ENCODE results near the gene MLC1.
"Not testable (repeated sequence)": the region's sequence is repeated elsewhere in the genome, so short reads cannot be mapped to it uniquely, and the experiment has no call there.

The MLC1 gene

DNA sequence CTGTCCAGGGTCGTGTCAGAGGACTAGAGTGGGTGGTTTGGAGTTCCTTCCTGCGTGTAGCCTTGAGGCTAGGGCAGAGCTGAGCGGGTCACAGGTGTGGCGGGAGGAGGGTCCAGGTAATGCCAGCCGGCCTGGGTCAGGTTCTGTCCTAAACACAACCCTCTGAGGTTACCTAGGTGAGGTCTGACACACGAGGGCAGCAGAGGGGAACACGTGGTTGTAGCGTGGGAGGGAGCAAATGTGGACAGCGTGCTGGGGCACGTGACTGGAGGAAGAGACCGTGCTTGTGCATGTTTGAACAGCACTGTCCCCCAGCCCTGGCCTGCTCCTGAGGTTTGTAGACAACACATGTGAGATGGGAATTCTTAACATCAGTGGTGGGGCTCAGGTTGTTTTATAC lies 17.7 kb upstream of the MLC1 start:
- DNase-seq (ENCODE audit: low read depth in 2 of 2): no peak

DNA sequence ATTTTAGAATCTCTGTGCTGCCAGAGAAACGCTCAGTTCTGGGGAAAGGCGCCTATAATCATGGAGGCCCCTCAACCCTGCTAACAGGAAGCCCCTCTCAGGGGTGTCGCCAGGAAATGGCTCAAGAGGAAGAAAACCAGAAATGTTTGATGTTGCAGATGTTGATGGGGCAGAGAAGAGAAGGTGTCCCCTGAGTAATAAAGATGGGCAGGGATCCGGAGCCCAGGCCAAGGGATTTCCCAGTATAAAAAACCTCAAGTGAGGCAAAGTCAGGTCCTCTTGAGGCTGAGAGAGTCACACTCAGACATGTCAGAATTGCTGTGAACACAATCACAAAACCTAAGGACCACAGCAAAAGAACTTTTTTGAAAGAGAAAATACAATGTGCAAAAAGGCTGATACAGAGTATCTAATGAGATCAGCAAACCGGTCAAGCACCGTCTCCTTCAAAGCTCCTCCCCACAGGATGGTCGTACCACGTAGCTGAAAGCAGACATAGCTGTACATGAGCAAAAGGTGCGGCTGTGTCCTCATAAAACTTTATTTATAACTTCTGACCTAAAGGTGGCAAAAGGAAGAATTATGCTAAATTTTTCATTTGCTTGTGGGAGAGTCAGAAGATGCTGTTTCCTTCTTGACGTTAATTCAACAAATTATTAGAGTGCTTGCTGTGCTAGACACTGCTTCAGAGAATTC lies 16.8 kb upstream of the MLC1 start:
- no peak for DNase-seq (ENCODE audit: low read depth in 2 of 2)

DNA sequence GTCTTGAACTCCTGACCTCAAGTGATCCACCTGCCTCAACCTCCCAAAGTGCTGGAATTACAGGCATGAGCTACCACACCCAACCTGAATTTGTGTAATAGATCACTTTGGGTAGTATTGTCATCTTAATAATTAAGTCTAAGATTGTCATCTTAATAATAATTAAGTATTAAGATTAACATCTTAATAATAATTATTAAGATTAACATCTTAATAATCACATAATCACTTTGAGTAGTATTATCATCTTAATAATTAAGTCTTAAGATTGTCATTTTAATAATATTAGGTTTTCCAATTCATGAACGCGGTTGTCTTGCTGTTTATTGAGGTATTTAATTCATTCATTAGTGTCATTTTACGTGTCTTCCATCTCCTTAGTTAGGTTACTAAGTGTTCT lies 12.8 kb upstream of the MLC1 start:
- no peak for DNase-seq (ENCODE audit: low read depth in 2 of 2)

DNA sequence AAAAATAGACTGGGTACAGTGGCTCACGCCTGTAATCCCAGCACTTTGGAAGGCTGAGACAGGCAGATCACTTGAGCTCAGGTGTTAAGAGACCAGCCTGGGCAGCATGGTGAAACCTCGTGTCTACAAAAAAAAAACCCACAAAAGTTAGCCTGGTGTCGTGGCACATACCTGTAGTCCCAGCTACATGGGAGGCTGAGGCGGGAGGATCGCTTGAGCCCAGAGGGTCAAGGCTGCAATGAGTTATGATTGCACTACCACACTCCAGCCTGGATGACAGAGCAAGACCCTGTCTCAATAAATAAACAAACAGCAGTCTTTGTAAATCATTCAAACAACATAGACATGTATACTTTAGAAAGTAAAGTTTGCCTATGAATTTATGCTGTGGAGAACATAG lies 7.1 kb upstream of the MLC1 start:
- DNase-seq (ENCODE audit: low read depth in 2 of 2): no peak

DNA sequence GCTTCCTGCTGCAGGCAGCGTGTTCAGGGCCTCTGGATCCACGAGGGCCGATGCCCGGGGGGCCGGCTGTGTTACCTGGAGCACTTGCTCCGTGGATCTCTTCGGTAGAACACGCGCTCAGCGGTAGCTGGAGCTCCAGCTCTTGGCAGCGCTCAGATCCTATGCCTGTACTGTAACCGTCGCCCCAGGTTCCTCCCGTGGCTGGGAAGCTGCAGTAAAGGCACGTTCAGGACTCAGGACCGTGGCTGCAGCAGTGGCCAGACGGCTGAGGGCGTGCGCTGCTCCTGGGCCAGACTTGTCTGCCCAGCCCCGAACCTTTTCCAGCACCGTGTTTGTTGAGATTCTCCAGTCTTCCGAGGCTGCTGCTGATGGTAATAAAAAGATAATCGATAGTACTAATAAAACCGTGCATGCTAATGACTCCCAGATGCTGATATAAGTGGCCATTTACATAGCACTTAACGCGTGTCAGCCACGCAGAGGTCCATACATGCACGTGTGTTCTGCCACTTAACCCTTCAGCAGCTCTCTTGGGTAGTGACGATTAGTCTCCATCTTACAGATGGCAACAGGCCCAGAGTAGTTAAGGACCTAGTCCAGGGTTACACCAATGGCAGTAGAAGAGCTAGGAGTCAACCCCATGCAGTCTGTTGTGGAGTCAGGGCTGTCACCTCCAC lies 6.0 kb upstream of the MLC1 start:
- DNase-seq (ENCODE audit: low read depth in 2 of 2): no peak

DNA sequence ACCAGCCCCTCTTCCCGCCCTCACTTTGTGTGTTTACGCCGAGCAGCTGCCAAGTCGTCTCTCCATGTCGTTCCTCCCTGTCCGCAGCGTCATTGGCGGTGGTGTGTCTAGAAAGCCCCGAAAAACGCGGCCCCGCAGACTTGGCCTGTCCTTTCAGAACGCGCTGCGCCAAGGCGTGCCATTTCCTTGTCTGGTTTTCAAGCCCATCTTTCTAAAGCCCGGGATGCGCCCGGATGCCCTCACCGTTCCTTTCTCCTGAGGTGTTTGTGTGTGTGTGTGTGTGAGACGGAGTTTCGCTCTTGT lies 5.1 kb upstream of the MLC1 start:
- DNase-seq (ENCODE audit: low read depth in 2 of 2): no peak

DNA sequence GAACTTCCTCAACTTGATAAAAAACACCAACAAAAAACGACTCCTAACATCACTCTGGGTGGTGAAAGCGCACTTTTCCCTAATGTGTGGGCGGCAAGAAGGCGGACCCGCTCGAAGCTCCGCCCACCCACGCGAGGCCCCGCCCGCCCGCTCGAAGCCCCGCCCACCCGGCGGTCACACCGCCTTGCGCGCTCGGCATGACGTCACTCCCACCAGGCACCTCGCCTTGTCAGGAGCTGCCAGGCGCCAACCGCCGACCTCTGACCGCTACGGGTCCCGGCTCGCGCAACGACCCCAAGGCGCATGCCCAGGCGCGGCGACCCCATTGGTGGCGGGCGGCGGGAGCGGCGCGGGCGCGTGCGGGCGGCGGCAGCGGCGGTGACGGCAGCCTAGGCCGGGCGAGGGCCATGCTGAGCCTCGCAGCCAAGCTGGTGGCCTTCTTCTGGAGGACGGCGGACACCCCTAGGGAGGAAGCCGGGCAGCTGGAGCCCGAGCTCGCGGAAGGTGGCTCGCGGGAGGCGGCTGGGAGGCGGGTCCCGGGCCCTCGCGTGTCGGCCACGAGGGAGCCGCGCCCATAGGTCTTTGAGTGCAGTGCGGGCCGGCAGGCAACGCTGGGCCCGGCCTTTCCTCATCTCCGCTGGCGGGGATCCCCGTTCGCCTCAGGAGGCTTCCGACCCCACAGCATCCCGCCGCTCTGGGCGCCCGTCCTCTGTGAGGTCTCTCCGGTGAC lies 4.6 kb upstream of the MLC1 start, which contains the start of gene MOV10L1:
MOV10L1 (plus strand) TSS at position 325 of the 730 bp plus-strand sequence; CDS start at position 408, 83 bp downstream.
- no peak for DNase-seq (ENCODE audit: low read depth in 2 of 2)

DNA sequence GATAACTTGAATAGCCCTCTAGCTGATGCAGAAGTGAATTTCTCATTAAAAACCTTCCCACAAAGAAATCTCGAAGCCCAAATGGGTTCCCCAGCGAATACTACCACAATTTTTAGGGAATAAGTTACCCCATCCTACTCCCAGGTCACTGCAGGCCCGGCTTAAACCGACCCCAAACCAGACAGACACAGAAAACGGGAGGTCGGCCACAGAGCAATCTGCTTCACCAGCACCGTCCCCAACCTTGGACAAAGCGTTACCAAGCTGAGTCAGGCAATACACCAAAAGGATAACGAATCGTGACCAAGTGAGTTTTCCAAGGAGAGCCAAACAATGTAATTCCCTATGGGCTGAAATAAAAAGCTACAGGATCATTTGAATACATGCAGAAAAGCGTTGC lies 4.0 kb upstream of the MLC1 start:
- DNase-seq (ENCODE audit: low read depth in 2 of 2): no peak

DNA sequence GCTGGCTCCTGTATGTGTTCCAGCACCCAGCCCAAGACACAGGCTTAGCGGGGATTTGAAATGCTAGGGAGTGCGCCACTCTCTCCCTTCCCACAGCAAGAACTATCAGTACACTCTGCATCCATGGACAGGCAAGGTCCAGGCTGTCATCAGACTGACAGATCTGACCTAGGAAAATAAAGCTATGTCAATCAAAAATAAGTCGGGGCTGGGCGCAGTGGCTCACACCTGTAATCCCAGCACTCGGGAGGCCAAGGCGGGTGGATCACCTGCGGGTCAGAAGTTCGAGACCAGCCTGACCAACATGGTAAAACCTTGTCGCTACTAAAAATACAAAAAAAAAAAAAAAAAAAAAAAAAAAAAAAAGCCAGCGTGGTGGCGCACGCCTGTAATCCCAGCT lies 2.9 kb upstream of the MLC1 start:
- no peak for DNase-seq (ENCODE audit: low read depth in 2 of 2)

DNA sequence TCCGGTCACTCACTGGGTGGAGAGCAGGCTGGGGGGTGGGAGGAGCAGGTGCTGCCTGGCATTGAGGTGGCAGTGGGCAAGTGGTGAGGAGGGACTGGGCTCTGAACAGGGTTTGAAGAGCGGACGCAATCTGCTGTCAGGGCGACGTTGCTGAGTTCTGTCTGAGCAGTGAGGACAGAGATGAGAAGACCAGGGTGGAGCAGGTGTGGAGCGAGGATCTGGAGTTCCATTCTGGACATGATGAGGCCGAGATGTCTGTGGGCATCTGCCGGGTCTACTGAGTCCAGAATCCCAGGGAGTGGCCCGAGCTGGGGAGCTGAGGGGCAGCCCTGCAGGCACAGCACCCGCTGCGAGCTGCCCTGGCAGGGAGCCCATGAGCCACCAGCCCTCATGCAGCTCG lies 2.4 kb upstream of the MLC1 start:
- no peak for DNase-seq (ENCODE audit: low read depth in 2 of 2)

DNA sequence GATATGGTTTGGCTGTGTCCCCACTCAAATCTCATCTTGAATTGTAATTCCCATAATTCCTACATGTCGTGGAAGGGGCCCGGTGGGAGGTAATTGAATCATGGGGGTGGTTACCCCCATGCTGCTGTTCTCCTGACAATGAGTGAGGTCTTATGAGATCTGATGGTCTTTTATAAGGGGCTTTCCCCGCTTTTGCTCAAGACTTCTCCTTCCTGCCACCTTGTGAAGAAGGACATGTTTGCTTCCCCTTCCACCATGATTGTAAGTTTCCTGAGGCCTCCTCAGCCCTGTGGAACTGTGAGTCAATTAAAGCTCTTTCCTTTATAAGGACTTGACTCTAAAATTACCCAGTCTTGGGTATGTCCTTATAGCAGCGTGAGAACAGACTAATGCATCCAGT lies 1.7 kb upstream of the MLC1 start:
- DNase-seq (ENCODE audit: low read depth in 2 of 2): not testable (repeated sequence)

DNA sequence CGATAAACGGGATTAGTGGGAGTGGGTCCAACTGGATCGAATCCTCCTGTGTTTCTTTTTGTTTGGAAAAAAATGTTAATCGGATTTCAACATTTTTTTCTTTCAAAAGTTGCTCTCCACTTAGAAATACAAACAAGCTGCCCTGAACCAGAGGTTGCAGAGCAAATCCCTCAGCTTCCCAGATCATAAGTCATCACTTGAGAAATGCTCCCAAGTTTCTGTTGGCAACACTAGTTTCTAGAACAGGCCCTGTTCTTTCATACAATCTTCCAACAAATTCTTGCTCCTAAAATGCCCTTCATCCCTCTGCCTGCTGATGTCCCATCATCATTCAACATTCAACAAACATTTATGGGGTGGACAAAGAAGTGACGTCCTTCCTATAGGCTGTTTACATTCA lies 1.3 kb upstream of the MLC1 start:
- DNase-seq (ENCODE audit: low read depth in 2 of 2): no peak

DNA sequence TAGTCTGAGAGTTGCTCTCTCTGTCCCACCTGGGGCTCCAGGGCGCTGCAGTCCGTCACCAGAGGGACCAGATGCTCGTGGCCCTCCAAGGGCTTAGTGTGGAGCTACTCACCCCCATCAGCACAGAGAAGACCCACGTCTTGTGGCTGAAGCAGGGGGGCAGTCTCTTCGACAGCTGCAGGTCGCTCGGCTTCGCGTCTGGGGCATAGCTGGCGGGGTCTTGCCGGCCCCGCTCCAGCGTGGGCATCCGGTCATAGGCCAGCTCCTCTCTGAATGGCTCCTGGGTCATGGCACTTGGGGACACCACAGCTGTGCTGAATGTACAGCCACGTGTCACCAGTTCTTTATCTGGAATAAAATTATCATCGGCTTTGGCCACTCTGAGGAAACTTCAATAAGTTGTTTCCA lies 608 bp downstream of the MLC1 start:
- DNase-seq (ENCODE audit: low read depth in 2 of 2): no peak

DNA sequence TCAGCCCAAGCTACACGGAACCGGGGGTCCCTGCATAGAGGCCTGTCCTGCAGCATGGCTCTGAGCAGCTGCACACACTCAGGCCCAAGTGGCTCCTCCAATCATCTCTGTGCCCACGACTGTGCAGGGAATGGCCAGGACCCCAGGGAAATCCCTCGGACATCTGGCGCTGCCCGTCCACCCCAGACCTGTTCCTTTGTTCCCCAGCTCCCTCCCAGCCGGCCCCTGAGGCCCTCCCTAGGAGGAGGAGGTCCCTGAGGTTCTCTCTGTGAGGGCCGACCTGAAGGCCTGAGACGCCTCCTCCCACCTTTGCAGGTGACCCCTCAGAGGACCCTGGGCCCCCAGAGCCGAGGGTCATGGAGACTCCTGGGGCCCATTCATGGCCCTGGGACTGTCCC lies 1.1 kb downstream of the MLC1 start:
- DNase-seq (ENCODE audit: low read depth in 2 of 2): no peak

DNA sequence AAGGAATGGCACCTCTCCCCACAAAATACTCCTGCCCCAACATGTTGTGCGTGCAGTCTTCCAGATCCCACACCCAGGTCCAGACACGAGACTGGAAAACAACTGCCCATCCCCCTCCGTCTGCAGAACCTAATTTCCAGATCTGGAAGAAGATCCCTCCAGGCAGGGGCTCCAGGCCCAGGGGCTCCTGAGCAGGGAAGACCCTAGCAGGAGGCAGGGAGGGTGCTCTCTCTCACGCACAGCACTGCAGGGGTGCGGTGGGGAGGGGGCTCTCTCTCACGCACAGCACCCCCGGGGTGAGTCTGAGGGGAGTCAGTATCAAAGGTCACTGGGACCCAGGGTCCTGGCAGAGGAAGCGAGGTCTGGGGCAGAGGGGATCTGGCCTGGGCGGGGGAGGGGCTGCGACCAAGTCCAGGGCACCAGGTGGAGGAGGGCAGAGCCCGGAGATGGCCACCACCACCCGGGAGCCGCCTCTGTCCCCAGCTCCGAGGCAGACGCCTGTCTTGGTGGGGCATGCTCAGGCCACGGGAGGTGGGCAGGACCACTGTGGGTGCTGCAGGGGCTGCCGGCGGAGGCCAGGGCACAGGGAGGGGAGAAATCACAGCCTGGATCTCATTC lies 1.7 kb downstream of the MLC1 start:
- no peak for DNase-seq (ENCODE audit: low read depth in 2 of 2)

DNA sequence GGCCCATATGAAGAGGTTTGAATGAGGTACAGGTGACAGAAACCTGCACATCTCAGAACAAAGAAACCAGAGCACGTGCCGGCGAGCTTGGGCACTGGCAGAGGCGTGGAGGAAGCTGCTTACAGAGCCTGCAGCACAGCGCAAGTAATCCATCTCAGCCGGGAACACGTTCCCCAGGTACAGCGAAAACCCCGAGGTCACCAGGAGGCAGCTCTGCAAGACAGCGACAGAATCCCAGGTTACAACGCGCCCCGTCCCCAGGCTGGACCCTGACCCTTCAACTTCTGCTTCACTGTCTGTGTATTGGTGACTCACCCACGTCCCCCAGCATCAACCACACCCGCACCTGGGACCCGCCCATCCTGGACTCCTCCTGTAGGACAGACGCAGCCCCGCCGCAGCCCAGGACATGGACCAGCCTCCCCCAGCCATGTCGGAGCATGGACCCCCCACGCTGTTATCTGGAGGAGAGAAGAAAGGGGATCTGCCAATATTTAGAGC lies 2.2 kb downstream of the MLC1 start:
- DNase-seq (ENCODE audit: low read depth in 2 of 2): no peak

DNA sequence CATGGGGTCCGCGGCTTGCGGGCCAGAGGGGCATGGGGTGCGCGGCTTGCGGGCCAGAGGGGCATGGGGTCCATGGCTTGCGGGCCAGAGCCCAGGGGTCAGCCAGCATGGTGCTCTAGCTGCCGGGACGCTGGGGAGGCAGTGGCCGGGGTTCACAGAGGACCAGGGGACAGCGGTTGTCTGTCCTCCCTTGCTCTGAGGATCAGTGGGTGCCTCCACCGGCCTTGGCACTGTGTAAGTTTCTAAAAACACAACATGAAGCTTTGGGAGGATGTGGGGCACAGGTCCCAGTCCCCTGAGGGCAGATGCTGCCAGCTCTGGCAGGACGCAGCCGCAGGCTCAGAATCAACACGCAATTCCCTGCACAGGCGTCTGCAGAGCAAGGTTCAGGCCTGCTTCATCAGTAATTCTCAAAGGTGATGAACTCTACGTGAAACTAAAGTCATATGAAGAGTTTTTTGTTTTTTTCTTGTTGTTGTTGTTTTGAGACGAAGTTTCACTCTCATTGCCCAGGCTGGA lies 3.0 kb downstream of the MLC1 start:
- no peak for DNase-seq (ENCODE audit: low read depth in 2 of 2)

DNA sequence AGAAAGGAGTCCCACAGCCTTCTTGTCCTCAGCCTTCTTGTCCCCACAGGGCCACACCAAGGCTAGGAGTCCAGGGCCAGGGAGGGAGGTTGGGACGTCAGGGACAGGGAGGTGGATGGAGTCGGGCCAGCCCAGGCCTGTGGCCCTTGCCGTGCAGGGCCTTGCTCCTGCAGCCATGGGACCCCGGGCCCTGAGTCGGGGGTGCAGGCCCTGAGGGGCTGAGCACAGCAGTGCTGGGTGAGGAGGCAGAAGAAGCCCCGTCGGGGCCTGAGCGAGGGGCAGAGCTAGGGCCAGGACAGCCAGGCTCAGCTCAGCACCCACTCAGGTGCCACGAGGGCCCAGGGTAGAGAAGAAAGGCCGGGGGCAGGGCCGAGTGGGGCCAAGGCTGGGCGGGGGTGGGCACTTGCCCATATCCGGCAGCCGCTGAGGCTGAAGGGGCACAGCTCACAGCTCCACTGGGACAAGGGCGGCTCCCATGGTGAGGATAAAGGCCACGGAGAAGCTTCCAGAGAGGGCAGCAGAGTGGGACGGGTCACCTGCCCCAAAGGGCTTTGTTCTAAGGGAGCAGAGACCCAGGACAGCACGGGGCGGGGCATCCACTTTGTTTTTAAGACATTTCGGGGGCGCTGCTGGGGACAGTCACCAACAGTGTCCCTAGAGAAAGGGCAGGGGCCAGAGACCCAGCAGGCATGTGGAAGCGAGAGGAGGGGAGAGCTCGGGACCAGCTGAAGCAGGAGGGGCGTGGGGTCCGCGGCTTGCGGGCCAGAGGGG lies 3.6 kb downstream of the MLC1 start:
- no peak for DNase-seq (ENCODE audit: low read depth in 2 of 2)

DNA sequence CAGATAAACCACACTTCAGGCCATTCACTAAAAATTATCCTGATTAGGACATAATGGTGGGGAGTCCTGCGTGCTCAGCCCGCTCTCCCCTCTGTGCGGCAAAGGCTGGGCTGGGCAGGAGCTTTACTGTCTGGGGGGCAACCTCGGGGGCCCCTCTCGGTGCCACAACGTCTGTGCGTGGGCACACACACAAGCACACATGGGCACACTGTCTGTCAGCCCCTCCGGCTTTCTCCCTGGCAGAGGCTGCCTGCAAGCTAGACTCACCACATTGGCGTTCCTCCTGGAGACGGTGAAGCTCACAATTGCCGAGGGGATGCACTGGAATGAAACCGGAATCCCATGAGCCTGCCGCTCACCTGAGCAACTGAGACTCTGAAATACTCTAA lies 5.2 kb downstream of the MLC1 start:
- no peak for DNase-seq (ENCODE audit: low read depth in 2 of 2)

DNA sequence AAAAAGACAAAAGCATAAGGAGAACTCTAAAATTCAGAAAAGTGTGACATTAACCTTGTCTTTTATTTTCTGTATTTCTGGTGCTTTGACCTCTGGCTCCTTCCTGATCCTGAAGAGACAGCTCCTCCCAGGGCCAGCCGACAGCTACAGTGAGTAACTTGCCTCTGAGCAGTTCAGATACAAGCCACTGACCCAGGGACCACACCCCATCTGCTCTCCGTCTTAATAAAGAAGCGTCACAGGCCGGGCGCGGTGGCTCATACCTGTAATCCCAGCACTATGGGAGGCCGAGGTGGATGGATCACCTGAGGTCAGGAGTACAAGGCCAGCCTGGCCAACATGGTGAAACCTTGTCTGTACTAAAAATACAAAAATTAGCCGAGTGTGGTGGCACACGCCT lies 6.5 kb downstream of the MLC1 start:
- DNase-seq (ENCODE audit: low read depth in 2 of 2): no peak

DNA sequence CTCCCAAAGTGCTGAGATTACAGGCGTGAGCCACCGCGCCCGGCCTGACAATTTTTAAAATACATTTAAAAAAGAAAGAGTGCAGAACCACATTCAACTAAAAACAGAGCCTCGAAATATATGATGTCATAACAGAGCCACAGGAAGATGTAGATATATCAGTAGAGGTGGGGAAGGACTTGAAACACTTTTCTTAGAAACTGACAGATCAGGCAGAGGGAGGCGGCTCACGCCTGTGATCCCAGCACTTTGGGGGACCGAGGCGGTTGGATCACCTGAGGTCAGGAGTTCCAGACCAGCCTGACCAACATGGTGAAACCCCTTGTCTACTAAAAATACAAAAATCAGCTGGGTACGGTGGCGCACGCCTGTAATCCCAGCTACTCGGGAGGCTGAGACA lies 7.0 kb downstream of the MLC1 start:
- DNase-seq (ENCODE audit: low read depth in 2 of 2): no peak
